Loucy (cell line): ENCODE data around the gene MAT2A.

Experiments
- H2AFZ ChIP-seq: fragments of 200-600 bp; sonication (generic); 2 replicates; pipeline ENCODE4 v1.6.0; 2016; ENCODE audit warnings: antibody characterized with exemption, mild to moderate bottlenecking, low read length, moderate library complexity
- H3F3A ChIP-seq: fragments of 200-600 bp; 2 replicates; pipeline ENCODE4 v1.6.0; 2016; ENCODE audit warnings: antibody characterized with exemption, low read depth, mild to moderate bottlenecking
- H3K27me3 ChIP-seq: fragments of 200-600 bp; sonication (generic); 2 replicates; pipeline ENCODE4 v1.6.1; 2014; ENCODE audit warnings: low read length, mild to moderate bottlenecking; ENCODE audit not compliant: insufficient read depth, poor library complexity, severe bottlenecking
- H3K36me3 ChIP-seq: fragments of 200-600 bp; sonication (generic); 2 replicates; pipeline ENCODE4 v1.6.1; 2016; ENCODE audit warnings: low read length; ENCODE audit not compliant: insufficient read depth
- H3K4me1 ChIP-seq: fragments of 200-600 bp; sonication (generic); 2 replicates; pipeline ENCODE4 v1.5.1; 2014; ENCODE audit warnings: low read length, mild to moderate bottlenecking; ENCODE audit not compliant: insufficient read depth, poor library complexity, severe bottlenecking
- H3K4me2 ChIP-seq: fragments of 200-600 bp; sonication (generic); 2 replicates; pipeline ENCODE4 v1.6.0; 2014; ENCODE audit warnings: antibody characterized with exemption, low read length, low read depth, mild to moderate bottlenecking; ENCODE audit not compliant: poor library complexity, severe bottlenecking
- H3K4me3 ChIP-seq: fragments of 200-600 bp; sonication (generic); 2 replicates; pipeline ENCODE4 v1.5.1; 2014; ENCODE audit warnings: low read length, mild to moderate bottlenecking, mixed read lengths; ENCODE audit not compliant: poor library complexity, severe bottlenecking
- H3K79me2 ChIP-seq: fragments of 200-600 bp; sonication (generic); 2 replicates; pipeline ENCODE4 v1.6.1; 2014; ENCODE audit warnings: low read length; ENCODE audit not compliant: insufficient read depth
- H3K9ac ChIP-seq: fragments of 200-600 bp; sonication (generic); 2 replicates; pipeline ENCODE4 v1.6.0; 2014; ENCODE audit warnings: mild to moderate bottlenecking, low read depth, low read length, moderate library complexity; ENCODE audit not compliant: poor library complexity, severe bottlenecking
- H3K9me2 ChIP-seq: fragments of 200-600 bp; sonication (generic); replicated peaks from 2 replicates; pipeline ENCODE4 v1.6.1; 2016; ENCODE audit warnings: low read depth, low read length, mixed read lengths
- H3K9me3 ChIP-seq: fragments of 200-600 bp; sonication (generic); 2 replicates; pipeline ENCODE4 v1.6.1; 2014; ENCODE audit warnings: mild to moderate bottlenecking, antibody characterized with exemption, low read length, low read depth; ENCODE audit not compliant: insufficient read depth
- H4K20me1 ChIP-seq: fragments of 200-600 bp; sonication (generic); 2 replicates; pipeline ENCODE4 v1.6.0; 2014; ENCODE audit warnings: antibody characterized with exemption, low read length, mild to moderate bottlenecking; ENCODE audit not compliant: insufficient read depth, poor library complexity, severe bottlenecking
- EZH2phosphoT487 ChIP-seq: fragments of 200-600 bp; IDR thresholded peaks from 2 replicates; pipeline ENCODE4 v1.6.1; 2018; ENCODE audit warnings: antibody characterized with exemption, mild to moderate bottlenecking, moderate library complexity, borderline replicate concordance
- TF ChIP-seq, protein P1 (sequence below): fragments of 200-600 bp; sonication (generic); conservative IDR thresholded peaks from 2 replicates; pipeline ENCODE4 v1.5.1; 2014; ENCODE audit warnings: mild to moderate bottlenecking, antibody characterized with exemption, low read length

MAT2A gene

GRCh38 chr2:85566265-85566664 lies 27.3 kb downstream of the MAT2A start:
- no peak for TF ChIP-seq EZH2phosphoT487
- TF ChIP-seq, protein P1, sequence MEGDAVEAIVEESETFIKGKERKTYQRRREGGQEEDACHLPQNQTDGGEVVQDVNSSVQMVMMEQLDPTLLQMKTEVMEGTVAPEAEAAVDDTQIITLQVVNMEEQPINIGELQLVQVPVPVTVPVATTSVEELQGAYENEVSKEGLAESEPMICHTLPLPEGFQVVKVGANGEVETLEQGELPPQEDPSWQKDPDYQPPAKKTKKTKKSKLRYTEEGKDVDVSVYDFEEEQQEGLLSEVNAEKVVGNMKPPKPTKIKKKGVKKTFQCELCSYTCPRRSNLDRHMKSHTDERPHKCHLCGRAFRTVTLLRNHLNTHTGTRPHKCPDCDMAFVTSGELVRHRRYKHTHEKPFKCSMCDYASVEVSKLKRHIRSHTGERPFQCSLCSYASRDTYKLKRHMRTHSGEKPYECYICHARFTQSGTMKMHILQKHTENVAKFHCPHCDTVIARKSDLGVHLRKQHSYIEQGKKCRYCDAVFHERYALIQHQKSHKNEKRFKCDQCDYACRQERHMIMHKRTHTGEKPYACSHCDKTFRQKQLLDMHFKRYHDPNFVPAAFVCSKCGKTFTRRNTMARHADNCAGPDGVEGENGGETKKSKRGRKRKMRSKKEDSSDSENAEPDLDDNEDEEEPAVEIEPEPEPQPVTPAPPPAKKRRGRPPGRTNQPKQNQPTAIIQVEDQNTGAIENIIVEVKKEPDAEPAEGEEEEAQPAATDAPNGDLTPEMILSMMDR = no peak
- Histone ChIP-seq H2AFZ (no peak overlapping the region), H3K27me3 (no peaks in the 10 kb centered on the region), H3K9me3 (no peaks in the 10 kb centered on the region), H4K20me1 (no peaks in the 10 kb centered on the region), H3K9me2 (no peaks in the 10 kb centered on the region), H3K9ac (no peak overlapping the region), H3K4me2 (no peak overlapping the region), H3K79me2 (peaks cover 6% of the 10 kb centered on the region; the same call in 1 of the 2 replicates), H3K36me3 (no peaks in the 10 kb centered on the region), H3K4me1 (peaks cover 2% of the 10 kb centered on the region), H3F3A (no peaks in the 10 kb centered on the region), H3K4me3 (no peak overlapping the region)

- no peaks in the 10 kb centered on the region for H3K36me3 ChIP-seq
- TF ChIP-seq, protein P1 = no peak
- TF ChIP-seq EZH2phosphoT487 = no peak
- H3K9me3 ChIP-seq = no peaks in the 10 kb centered on the region
- no peak overlapping the region for H3K4me2 ChIP-seq
- peaks cover 33% of the 10 kb centered on the region for H3K79me2 ChIP-seq
- H3F3A ChIP-seq = no peaks in the 10 kb centered on the region
- no peak overlapping the region for H3K4me3 ChIP-seq
- no peaks in the 10 kb centered on the region for H3K27me3 ChIP-seq
- no peaks in the 10 kb centered on the region for H3K9me2 ChIP-seq
- no peak overlapping the region for H3K9ac ChIP-seq
- no peak overlapping the region for H2AFZ ChIP-seq
- H4K20me1 ChIP-seq = no peaks in the 10 kb centered on the region
- H3K4me1 ChIP-seq = peaks cover 24% of the 10 kb centered on the region
Measured at GRCh38 chr2:85575739-85576138, 36.8 kb downstream of the MAT2A start.

- peak overlapping the region; percentile 85 for H3K4me2 ChIP-seq
- H3K9ac ChIP-seq = peak overlapping the region; percentile 84
- no peaks in the 10 kb centered on the region for H3F3A ChIP-seq
- peaks cover 24% of the 10 kb centered on the region for H3K4me1 ChIP-seq
- H3K27me3 ChIP-seq = no peaks in the 10 kb centered on the region
- H3K4me3 ChIP-seq = peak overlapping the region; percentile 84
- H3K36me3 ChIP-seq = no peaks in the 10 kb centered on the region
- TF ChIP-seq EZH2phosphoT487 = no peak
- TF ChIP-seq, protein P1 = no peak
- H4K20me1 ChIP-seq = no peaks in the 10 kb centered on the region
- H2AFZ ChIP-seq = peak overlapping the region; percentile 72
- no peaks in the 10 kb centered on the region for H3K9me3 ChIP-seq
- H3K9me2 ChIP-seq = no peaks in the 10 kb centered on the region
- peaks cover 40% of the 10 kb centered on the region for H3K79me2 ChIP-seq
Measured at GRCh38 chr2:85577063-85577385, 38.1 kb downstream of the MAT2A start.
